Thyroid gland (tissue), 4 donors: ENCODE results near the gene LPAR4. TPM values are rescaled to one million over a fixed set of nuclear protein-coding genes. Genes with fewer than 3 reads are reported as not detected.

Source experiments
- DNase-seq, 2 donors: peaks; one replicate each; pipeline ENCODE4 v3.0.0-alpha.2; 2019
- H3K27ac ChIP-seq, 3 donors: fragments of 200-600 bp; sonication (generic); 1 replicate in 2 of 3; 2 replicates in 1 of 3; pipeline ENCODE4 v1.5.1; 2016 to 2019; ENCODE audit warnings: mild to moderate bottlenecking in 1 of 3, moderate library complexity in 1 of 3
- H3K27me3 ChIP-seq: fragments of 200-600 bp; sonication (generic); one replicate; pipeline ENCODE4 v1.5.1; 2019
- H3K36me3 ChIP-seq, 2 donors: fragments of 200-600 bp; sonication (generic); one replicate each; pipeline ENCODE4 v1.5.1; 2016 to 2019
- H3K4me1 ChIP-seq, 2 donors: fragments of 200-600 bp; sonication (generic); one replicate each; pipeline ENCODE4 v1.5.1; 2017 to 2019
- H3K4me3 ChIP-seq, 3 donors: fragments of 200-600 bp; sonication (generic); replicated peaks in 1 of 3; 1 replicate in 2 of 3; 2 replicates in 1 of 3; pipeline ENCODE4 v1.5.1; 2016; ENCODE audit warnings: mild to moderate bottlenecking in 1 of 3
- H3K9me3 ChIP-seq: fragments of 200-600 bp; sonication (generic); one replicate; pipeline ENCODE4 v1.5.1; 2017
- CTCF ChIP-seq, 6 experiments: fragments of 200-600 bp in 3 of 6; fragments of 450-650 bp in 3 of 6; sonication (generic) in 3 of 6; IDR thresholded peaks; one replicate each; pipeline ENCODE4 v1.5.1; 2016 to 2019; ENCODE audit warnings: antibody characterized with exemption in 6 of 6, mild to moderate bottlenecking in 2 of 6, inconsistent platforms in 1 of 6, moderate library complexity in 1 of 6
- POLR2A ChIP-seq, 2 donors: fragments of 450-650 bp; IDR thresholded peaks; one replicate each; pipeline ENCODE4 v1.6.1; 2017; ENCODE audit warnings: antibody characterized with exemption in 2 of 2, mild to moderate bottlenecking in 2 of 2, moderate library complexity in 1 of 2
- WGBS, 2 donors: methylation state at CpG; one replicate each; pipeline ENCODE4 v1.1.5; 2017; 5-methylcytosine and 5-hydroxymethylcytosine counted together
- intact Hi-C: fragments of 100-400 bp; cut with DNase I; formaldehyde crosslinking; loops from one replicate; pipeline ENCODE4 v1.15.1; 2023
- total RNA-seq, 4 donors: library from RNA; depleted of rRNA; stranded (reverse); fragments of >200 nt; gene quantifications; one replicate each; pipeline ENCODE4 v1.2.3, GENCODE V29; 2016

LPAR4 gene
- total RNA-seq, 4 donors from 2014 or later = 2.0 TPM; not detected in 3

- no peak for TF ChIP-seq POLR2A (IDR thresholded peaks at IDR 0.05)
- TF ChIP-seq CTCF (IDR thresholded peaks at IDR 0.05) = no peak
- no peak for DNase-seq
- H3K27ac ChIP-seq = no peak overlapping the region
- no peaks in the 10 kb centered on the region for H3K4me1 ChIP-seq
- H3K36me3 ChIP-seq = no peaks in the 10 kb centered on the region
- intact Hi-C loops = no loop called here
- H3K4me3 ChIP-seq = no peak overlapping the region
- WGBS, 2 donors = 64 to 79% methylated on average over 1 of the region's 1 CpG
- H3K9me3 ChIP-seq = no peaks in the 10 kb centered on the region
- H3K27me3 ChIP-seq = no peaks in the 10 kb centered on the region
Measured at GRCh38 chrX:78712336-78712735, 35.2 kb upstream of the LPAR4 start.

GRCh38 chrX:78725287-78725686 lies 22.2 kb upstream of the LPAR4 start:
- Histone ChIP-seq H3K9me3 (no peaks in the 10 kb centered on the region), H3K4me3 (no peak overlapping the region), H3K36me3 (no peaks in the 10 kb centered on the region), H3K27me3 (no peaks in the 10 kb centered on the region), H3K27ac (no peak overlapping the region), H3K4me1 (no peaks in the 10 kb centered on the region)
- TF ChIP-seq CTCF (IDR thresholded peaks at IDR 0.05) (no peak), POLR2A (IDR thresholded peaks at IDR 0.05) (no peak)
- intact Hi-C loops = no loop called here
- 72 to 73% methylated on average over 2 of the region's 2 CpGs for WGBS, 2 donors
- no peak for DNase-seq

- Histone ChIP-seq H3K4me3 (no peak overlapping the region), H3K27ac (no peak overlapping the region), H3K36me3 (no peaks in the 10 kb centered on the region), H3K27me3 (no peaks in the 10 kb centered on the region), H3K4me1 (no peaks in the 10 kb centered on the region), H3K9me3 (no peaks in the 10 kb centered on the region)
- TF ChIP-seq POLR2A (IDR thresholded peaks at IDR 0.05) (no peak), CTCF (IDR thresholded peaks at IDR 0.05) (no peak)
- DNase-seq = no peak
- intact Hi-C loops = no loop called here
Measured at GRCh38 chrX:78746496-78746895, 1.0 kb upstream of the LPAR4 start.

- no peaks in the 10 kb centered on the region for H3K27me3 ChIP-seq
- TF ChIP-seq POLR2A (IDR thresholded peaks at IDR 0.05) = no peak
- no peak for TF ChIP-seq CTCF (IDR thresholded peaks at IDR 0.05)
- no peaks in the 10 kb centered on the region for H3K4me1 ChIP-seq
- no peaks in the 10 kb centered on the region for H3K9me3 ChIP-seq
- WGBS, 2 donors = 8 to 11% methylated on average over 5 of the region's 5 CpGs
- H3K36me3 ChIP-seq = no peaks in the 10 kb centered on the region
- H3K27ac ChIP-seq = no peak overlapping the region
- no peak overlapping the region for H3K4me3 ChIP-seq
- DNase-seq = no peak
- intact Hi-C loops = no loop called here
Measured at GRCh38 chrX:78747971-78748370, 451 bp downstream of the LPAR4 start.

- DNase-seq = no peak
- WGBS, 2 donors = 38 to 39% methylated on average over 2 of the region's 2 CpGs
- Histone ChIP-seq H3K27me3 (no peaks in the 10 kb centered on the region), H3K4me1 (no peaks in the 10 kb centered on the region), H3K4me3 (no peak overlapping the region), H3K36me3 (no peaks in the 10 kb centered on the region), H3K27ac (no peak overlapping the region), H3K9me3 (no peaks in the 10 kb centered on the region)
- intact Hi-C loops = no loop called here
- no peak for TF ChIP-seq POLR2A (IDR thresholded peaks at IDR 0.05)
- no peak for TF ChIP-seq CTCF (IDR thresholded peaks at IDR 0.05)
Measured at GRCh38 chrX:78748846-78749245, 1.3 kb downstream of the LPAR4 start.
